ENCODE results near the gene SRRM5. TPM values are rescaled to one million over a fixed set of nuclear protein-coding genes. Genes with fewer than 3 reads are reported as not detected.

The SRRM5 gene
- under 1 TPM in 4 of 6 donors, not detected in 2; 0.06 to 0.28 (median 0.22) TPM for total RNA-seq
- 1 to 10 TPM in 1 of 2 donors, under 1 TPM in 1; 0.87 to 1.3 TPM for polyA plus RNA-seq

DNA sequence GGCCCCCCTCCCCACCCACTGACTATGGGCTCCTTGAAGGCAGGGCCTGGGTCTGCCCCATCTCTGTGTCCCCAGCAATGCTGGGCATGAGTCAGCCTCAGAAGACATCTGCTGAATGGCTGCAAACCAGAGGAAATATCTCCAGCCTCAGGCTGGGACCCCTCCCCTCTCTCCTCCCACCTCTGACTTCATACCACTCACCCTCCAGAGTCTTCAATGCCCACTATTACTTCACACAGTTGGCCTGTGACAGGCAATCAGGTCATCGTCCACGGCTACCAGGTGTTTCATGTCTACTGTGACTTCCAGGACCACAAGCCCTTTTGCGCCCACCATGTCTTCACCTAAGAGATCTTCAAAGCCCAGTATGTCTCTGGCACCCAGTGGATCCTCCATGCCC is at the start of gene SRRM5:
Gene SRRM5 (plus strand): TSS at position 301 of the 400 bp plus-strand sequence. CDS start 34 bp downstream, at position 335.
- 93% methylated on average over 3 of the region's 3 CpGs for WGBS, 2 donors
- Histone ChIP-seq H3K4me3 (no peak within 1 kb of the TSS), H3K4me1 (no peaks in the 10 kb centered on the region), H3K36me3 (peaks cover 0 to 6% (median 6%) of the 10 kb centered on the region in 3 donors), H3K27ac (no peak within 1 kb of the TSS), H3K27me3 (no peaks in the 10 kb centered on the region), H3K9me3 (no peaks in the 10 kb centered on the region)
- no peak for ATAC-seq
- peak in 1 of 6 donors; percentile 54 for DNase-seq
- FAIRE-seq, result no peak
- no peak for TF ChIP-seq CTCF (IDR thresholded peaks at IDR 0.05)
- intact Hi-C loops (cut with DNase I), result no loop called here

DNA sequence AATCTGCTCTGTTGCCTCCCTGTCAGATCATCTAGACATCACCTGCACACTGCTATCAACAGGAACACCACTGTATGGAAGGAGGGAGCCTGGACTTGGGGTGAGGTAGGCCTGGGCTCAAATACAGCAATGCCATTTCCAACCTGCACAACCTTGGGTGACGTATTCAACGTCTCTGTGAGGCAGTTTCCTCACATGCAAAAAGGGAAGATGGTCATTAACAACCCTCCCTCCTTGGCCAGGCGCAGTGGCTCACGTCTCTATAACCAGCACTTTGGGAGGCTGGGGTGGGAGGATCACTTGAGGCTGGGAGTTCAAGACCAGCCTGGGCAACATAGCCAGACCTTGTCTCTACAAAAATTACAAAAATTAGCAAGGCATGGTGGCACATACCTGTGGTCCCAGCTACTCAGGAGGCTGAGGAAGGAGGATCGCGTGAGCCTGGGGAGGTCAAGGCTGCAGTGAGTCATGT is 49.6 kb upstream of the SRRM5 start:
- FAIRE-seq (no peak), DNase-seq (no peak), ATAC-seq (peak in 1 of 4 donors; percentile 6)
- Histone ChIP-seq H3K4me1 (no peaks in the 10 kb centered on the region), H3K4me3 (no peak overlapping the region), H3K9me3 (no peaks in the 10 kb centered on the region), H3K27ac (peak overlapping the region in 2 of 4 donors; percentile 11 to 42), H3K27me3 (no peaks in the 10 kb centered on the region), H3K36me3 (no peaks in the 10 kb centered on the region)
- no peak for TF ChIP-seq CTCF (IDR thresholded peaks at IDR 0.05)
- intact Hi-C loops (cut with DNase I), result no loop called here
- WGBS, 2 donors, result 93 to 96% methylated on average over 6 of the region's 6 CpGs

- peak in 3 of 6 donors; percentile 46 to 71 (median 66) for DNase-seq
- H3K4me1 ChIP-seq, result no peaks in the 10 kb centered on the region
- 76 to 82% methylated on average over 14 of the region's 14 CpGs for WGBS, 2 donors
- H3K9me3 ChIP-seq, result no peaks in the 10 kb centered on the region
- no peak overlapping the region for H3K4me3 ChIP-seq
- H3K27ac ChIP-seq, result peak overlapping the region in 2 of 4 donors; percentile 39 to 42
- H3K36me3 ChIP-seq, result no peaks in the 10 kb centered on the region
- TF ChIP-seq CTCF (IDR thresholded peaks at IDR 0.05), result no peak
- no peaks in the 10 kb centered on the region for H3K27me3 ChIP-seq
- FAIRE-seq, result no peak
- intact Hi-C loops (cut with DNase I), result no loop called here
- peak in 3 of 4 donors; percentile 80 to 87 (median 86) for ATAC-seq
These were observed 49.1 kb upstream of the SRRM5 start for GRCh38 chr19:43562698-43563241.

DNA sequence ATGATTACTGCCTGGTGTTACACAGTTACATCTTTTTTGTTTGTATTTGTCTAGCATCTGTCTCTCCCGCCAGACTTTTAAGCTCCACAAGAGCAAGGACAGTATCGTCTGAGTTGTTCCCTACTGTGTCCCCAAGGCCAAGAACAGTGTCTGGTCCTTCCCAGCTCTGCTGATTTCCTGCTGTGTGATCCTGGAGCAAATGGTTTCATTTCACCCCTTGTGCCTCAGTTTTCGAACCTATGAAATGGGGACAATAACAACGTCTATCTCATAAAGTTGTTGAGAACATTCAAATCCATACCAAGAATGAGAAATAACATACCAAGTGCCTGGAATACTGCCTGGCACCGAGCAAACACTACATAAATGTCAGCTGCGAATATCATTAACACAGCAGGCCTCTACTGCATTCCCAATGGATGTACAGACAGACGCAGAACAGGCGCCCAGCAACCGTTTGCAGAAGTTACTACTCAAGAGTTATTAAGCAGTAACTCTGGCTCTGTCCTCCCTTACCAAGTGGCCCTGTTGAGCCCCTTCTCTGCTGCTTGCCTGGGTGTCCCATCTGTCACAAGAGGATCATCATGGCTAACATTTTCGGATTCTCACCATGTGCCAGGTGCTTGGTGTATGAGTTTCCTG is 48.0 kb upstream of the SRRM5 start:
- TF ChIP-seq CTCF (IDR thresholded peaks at IDR 0.05), result no peak

DNA sequence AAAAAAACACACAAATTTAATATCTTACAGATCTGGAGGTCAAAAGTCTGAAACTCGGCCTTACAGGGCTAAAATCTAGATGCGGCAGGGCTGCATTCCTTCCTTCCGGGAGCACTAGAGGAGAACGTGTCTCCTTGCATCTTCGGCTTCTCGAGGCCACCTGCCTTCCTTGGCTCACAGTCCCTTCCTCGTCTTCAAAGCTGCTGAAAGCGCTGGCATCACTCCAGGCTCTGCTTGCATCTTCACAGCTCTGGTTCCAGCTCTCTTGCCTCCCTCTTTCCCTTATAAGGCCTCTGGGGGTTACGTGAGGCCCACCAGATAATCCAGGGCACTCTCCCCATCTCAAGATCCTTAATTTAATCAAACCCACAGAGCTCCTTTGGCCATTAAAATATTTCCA is 47.1 kb upstream of the SRRM5 start:
- FAIRE-seq, result no peak
- intact Hi-C loops (cut with DNase I), result no loop called here
- H3K27ac ChIP-seq, result no peak overlapping the region

More for the DNA sequence above, 48.0 kb upstream of the SRRM5 start:
- FAIRE-seq (no peak), DNase-seq (no peak), ATAC-seq (no peak)
- WGBS, 2 donors, result 88 to 89% methylated on average over 10 of the region's 10 CpGs
- no peaks in the 10 kb centered on the region for H3K27me3 ChIP-seq
- H3K4me3 ChIP-seq, result no peak overlapping the region
- no peaks in the 10 kb centered on the region for H3K9me3 ChIP-seq
- H3K36me3 ChIP-seq, result no peaks in the 10 kb centered on the region
- H3K4me1 ChIP-seq, result no peaks in the 10 kb centered on the region
- H3K27ac ChIP-seq, result no peak overlapping the region
- intact Hi-C loops (cut with DNase I), result no loop called here

More for the DNA sequence above, 47.1 kb upstream of the SRRM5 start:
- Histone ChIP-seq H3K36me3 (no peaks in the 10 kb centered on the region), H3K27me3 (no peaks in the 10 kb centered on the region), H3K4me3 (no peak overlapping the region), H3K9me3 (no peaks in the 10 kb centered on the region), H3K4me1 (no peaks in the 10 kb centered on the region)
- no peak for TF ChIP-seq CTCF (IDR thresholded peaks at IDR 0.05)
- WGBS, 2 donors, result 81 to 94% methylated on average over 9 of the region's 9 CpGs
- ATAC-seq, result no peak
- DNase-seq, result no peak

Data from pancreas (tissue), 10 donors.